CD4-positive, alpha-beta T cell treated with Interleukin-4 for 4 hours (primary cell): Measurements from ENCODE around the gene GAGE12C.
"Not testable (repeated sequence)": the region's sequence is repeated elsewhere in the genome, so short reads cannot be mapped to it uniquely, and the experiment has no call there.

Source experiments
- DNase-seq: peaks from one replicate; pipeline ENCODE4 v3.0.0-alpha.2; 2020

The GAGE12C gene

GRCh38 chrX:49531877-49532276 is at the start of gene GAGE12C:
Gene GAGE12C (plus strand): TSS chrX:49532177. CDS start chrX:49533332, 1,155 bp downstream.
- not testable (repeated sequence) for DNase-seq

DNA sequence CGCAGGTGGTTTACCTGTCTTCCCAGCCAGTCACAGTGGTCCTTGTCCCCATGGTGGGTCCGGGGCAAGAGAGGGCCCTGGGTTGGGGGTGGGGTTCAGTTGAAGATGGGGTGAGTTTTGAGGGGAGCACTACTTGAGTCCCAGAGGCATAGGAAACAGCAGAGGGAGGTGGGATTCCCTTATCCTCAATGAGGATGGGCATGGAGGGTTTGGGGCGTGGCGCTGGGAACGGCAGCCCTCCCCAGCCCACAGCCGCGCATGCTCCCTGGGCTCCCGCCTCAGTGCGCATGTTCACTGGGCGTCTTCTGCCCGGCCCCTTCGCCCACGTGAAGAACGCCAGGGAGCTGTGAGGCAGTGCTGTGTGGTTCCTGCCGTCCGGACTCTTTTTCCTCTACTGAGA is 9.5 kb downstream of the GAGE12C start, which contains the start of gene GAGE12D:
GAGE12D (plus strand) TSS at position 301 of the 400 bp plus-strand sequence. CDS start 1,155 bp downstream, outside the sequence.
- not testable (repeated sequence) for DNase-seq

DNA sequence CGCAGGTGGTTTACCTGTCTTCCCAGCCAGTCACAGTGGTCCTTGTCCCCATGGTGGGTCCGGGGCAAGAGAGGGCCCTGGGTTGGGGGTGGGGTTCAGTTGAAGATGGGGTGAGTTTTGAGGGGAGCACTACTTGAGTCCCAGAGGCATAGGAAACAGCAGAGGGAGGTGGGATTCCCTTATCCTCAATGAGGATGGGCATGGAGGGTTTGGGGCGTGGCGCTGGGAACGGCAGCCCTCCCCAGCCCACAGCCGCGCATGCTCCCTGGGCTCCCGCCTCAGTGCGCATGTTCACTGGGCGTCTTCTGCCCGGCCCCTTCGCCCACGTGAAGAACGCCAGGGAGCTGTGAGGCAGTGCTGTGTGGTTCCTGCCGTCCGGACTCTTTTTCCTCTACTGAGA is 19.0 kb downstream of the GAGE12C start, which contains the start of gene GAGE12E:
GAGE12E (plus strand) TSS at position 301 of the 400 bp plus-strand sequence. CDS start 1,155 bp downstream, outside the sequence.
- not testable (repeated sequence) for DNase-seq

GRCh38 chrX:49560542-49560941 is 28.6 kb downstream of the GAGE12C start, which contains the start of gene GAGE12F:
Gene GAGE12F (plus strand): TSS chrX:49560842. CDS start chrX:49561997, 1,155 bp downstream.
- DNase-seq, result not testable (repeated sequence)

- DNase-seq, result not testable (repeated sequence)
Measured at GRCh38 chrX:49568728-49569127, 36.8 kb downstream of the GAGE12C start.

GRCh38 chrX:49569152-49569551 is 37.2 kb downstream of the GAGE12C start:
- not testable (repeated sequence) for DNase-seq

DNA sequence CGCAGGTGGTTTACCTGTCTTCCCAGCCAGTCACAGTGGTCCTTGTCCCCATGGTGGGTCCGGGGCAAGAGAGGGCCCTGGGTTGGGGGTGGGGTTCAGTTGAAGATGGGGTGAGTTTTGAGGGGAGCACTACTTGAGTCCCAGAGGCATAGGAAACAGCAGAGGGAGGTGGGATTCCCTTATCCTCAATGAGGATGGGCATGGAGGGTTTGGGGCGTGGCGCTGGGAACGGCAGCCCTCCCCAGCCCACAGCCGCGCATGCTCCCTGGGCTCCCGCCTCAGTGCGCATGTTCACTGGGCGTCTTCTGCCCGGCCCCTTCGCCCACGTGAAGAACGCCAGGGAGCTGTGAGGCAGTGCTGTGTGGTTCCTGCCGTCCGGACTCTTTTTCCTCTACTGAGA is 38.1 kb downstream of the GAGE12C start, which contains the start of gene GAGE12G:
GAGE12G (plus strand) TSS at position 301 of the 400 bp plus-strand sequence. CDS start 1,155 bp downstream, outside the sequence.
- not testable (repeated sequence) for DNase-seq

DNA sequence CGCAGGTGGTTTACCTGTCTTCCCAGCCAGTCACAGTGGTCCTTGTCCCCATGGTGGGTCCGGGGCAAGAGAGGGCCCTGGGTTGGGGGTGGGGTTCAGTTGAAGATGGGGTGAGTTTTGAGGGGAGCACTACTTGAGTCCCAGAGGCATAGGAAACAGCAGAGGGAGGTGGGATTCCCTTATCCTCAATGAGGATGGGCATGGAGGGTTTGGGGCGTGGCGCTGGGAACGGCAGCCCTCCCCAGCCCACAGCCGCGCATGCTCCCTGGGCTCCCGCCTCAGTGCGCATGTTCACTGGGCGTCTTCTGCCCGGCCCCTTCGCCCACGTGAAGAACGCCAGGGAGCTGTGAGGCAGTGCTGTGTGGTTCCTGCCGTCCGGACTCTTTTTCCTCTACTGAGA is 47.7 kb downstream of the GAGE12C start, which contains the start of gene GAGE12H:
GAGE12H (plus strand) TSS at position 301 of the 400 bp plus-strand sequence. CDS start 1,155 bp downstream, outside the sequence.
- DNase-seq, result not testable (repeated sequence)
